ENCODE results near the gene MTA3.

MTA3 gene

GRCh38 chr2:42696987-42697386 lies 128.6 kb downstream of the MTA3 start:
- no peak for DNase-seq (ENCODE audit: low spot score)
- no peak for TF ChIP-seq CTCF (IDR thresholded peaks at IDR 0.05; ENCODE audit: borderline replicate concordance, control extremely low read depth, extremely low read depth, insufficient read depth, missing control alignments)
- in situ Hi-C loops (cut with MboI; ENCODE audit: low sequenced_read_pairs, unreplicated experiment) = no loop called here

- no peak for DNase-seq (ENCODE audit: low spot score)
- TF ChIP-seq CTCF (IDR thresholded peaks at IDR 0.05; ENCODE audit: borderline replicate concordance, control extremely low read depth, extremely low read depth, insufficient read depth, missing control alignments) = no peak
- in situ Hi-C loops (cut with MboI; ENCODE audit: low sequenced_read_pairs, unreplicated experiment) = no loop called here
Measured at GRCh38 chr2:42698940-42699339, 130.5 kb downstream of the MTA3 start.

- in situ Hi-C loops (cut with MboI; ENCODE audit: low sequenced_read_pairs, unreplicated experiment) = no loop called here
- DNase-seq (ENCODE audit: low spot score) = no peak
- no peak for TF ChIP-seq CTCF (IDR thresholded peaks at IDR 0.05; ENCODE audit: borderline replicate concordance, control extremely low read depth, extremely low read depth, insufficient read depth, missing control alignments)
Measured at GRCh38 chr2:42706836-42707235, 138.4 kb downstream of the MTA3 start.

GRCh38 chr2:42708179-42708578 lies 139.7 kb downstream of the MTA3 start:
- no peak for TF ChIP-seq CTCF (IDR thresholded peaks at IDR 0.05; ENCODE audit: borderline replicate concordance, control extremely low read depth, extremely low read depth, insufficient read depth, missing control alignments)
- in situ Hi-C loops (cut with MboI; ENCODE audit: low sequenced_read_pairs, unreplicated experiment) = no loop called here
- no peak for DNase-seq (ENCODE audit: low spot score)

- DNase-seq (ENCODE audit: low spot score) = no peak
- in situ Hi-C loops (cut with MboI; ENCODE audit: low sequenced_read_pairs, unreplicated experiment) = no loop called here
Measured at GRCh38 chr2:42711896-42712295, 143.5 kb downstream of the MTA3 start.

GRCh38 chr2:42712934-42713333 lies 144.5 kb downstream of the MTA3 start:
- no peak for DNase-seq (ENCODE audit: low spot score)
- in situ Hi-C loops (cut with MboI; ENCODE audit: low sequenced_read_pairs, unreplicated experiment) = no loop called here
- no peak for TF ChIP-seq CTCF (IDR thresholded peaks at IDR 0.05; ENCODE audit: borderline replicate concordance, control extremely low read depth, extremely low read depth, insufficient read depth, missing control alignments)

More at GRCh38 chr2:42711896-42712295, 143.5 kb downstream of the MTA3 start:
- no peak for TF ChIP-seq CTCF (IDR thresholded peaks at IDR 0.05; ENCODE audit: borderline replicate concordance, control extremely low read depth, extremely low read depth, insufficient read depth, missing control alignments)

- in situ Hi-C loops (cut with MboI; ENCODE audit: low sequenced_read_pairs, unreplicated experiment) = no loop called here
- no peak for TF ChIP-seq CTCF (IDR thresholded peaks at IDR 0.05; ENCODE audit: borderline replicate concordance, control extremely low read depth, extremely low read depth, insufficient read depth, missing control alignments)
Measured at GRCh38 chr2:42713920-42714319, 145.5 kb downstream of the MTA3 start.

More at GRCh38 chr2:42713920-42714319, 145.5 kb downstream of the MTA3 start:
- DNase-seq (ENCODE audit: low spot score) = no peak

Data from GM13976 (cell line).